GM12801 (cell line): ENCODE measurements around the gene PSME3.

ENCODE experiments used
- CTCF ChIP-seq: IDR thresholded peaks from one replicate; pipeline ENCODE4 v1.5.1; 2011; ENCODE audit warnings: control low read depth; ENCODE audit not compliant: insufficient read length; ENCODE audit errors: extremely low read depth

PSME3 gene

GRCh38 chr17:42848093-42848492 is 14.9 kb downstream of the PSME3 start:
- TF ChIP-seq CTCF, result no peak

- no peak for TF ChIP-seq CTCF
Observed at GRCh38 chr17:42849031-42849430, 15.8 kb downstream of the PSME3 start.

GRCh38 chr17:42849451-42850181 is 16.4 kb downstream of the PSME3 start:
- TF ChIP-seq CTCF, result no peak

- no peak for TF ChIP-seq CTCF
Observed at GRCh38 chr17:42850954-42851353, 17.8 kb downstream of the PSME3 start, which contains the start of gene AOC3. AOC3 (plus strand) TSS chr17:42851199; CDS start chr17:42851344, 145 bp downstream.

GRCh38 chr17:42852351-42852750 is 19.2 kb downstream of the PSME3 start:
- no peak for TF ChIP-seq CTCF

- no peak for TF ChIP-seq CTCF
Observed at GRCh38 chr17:42853004-42853403, 19.8 kb downstream of the PSME3 start.

- no peak for TF ChIP-seq CTCF
Observed at GRCh38 chr17:42853597-42853967, 20.4 kb downstream of the PSME3 start.
